BJ (cell line): ENCODE measurements around the gene KCNJ6. TPM values are rescaled to one million over a fixed set of nuclear protein-coding genes. Genes with fewer than 3 reads are reported as not detected.

ENCODE experiments used
- CTCF ChIA-PET: fragments of 350-600 bp; formaldehyde crosslinking; extraction: SDS; loops from one replicate; lab custom pipeline; 2021; ENCODE audit warnings: antibody characterized with exemption, inconsistent platforms; lab: Yijun Ruan, JAX
- POLR2A ChIA-PET: fragments of 300-600 bp; sonication (Branson Sonifier 250); formaldehyde crosslinking; extraction: SDS; loops from one replicate; lab custom pipeline; 2021; ENCODE audit warnings: antibody characterized with exemption; lab: Charles Lee
- DNase-seq: peaks from one replicate; pipeline ENCODE4 v3.0.0-alpha.2; 2011; ENCODE audit warnings: low read depth
- H3K27me3 ChIP-seq: 2 replicates; pipeline ENCODE4 v1.6.0; 2011; ENCODE audit warnings: low read length; ENCODE audit not compliant: control insufficient read depth, insufficient read depth
- H3K36me3 ChIP-seq: 2 replicates; pipeline ENCODE4 v1.5.1; 2011; ENCODE audit warnings: low read length; ENCODE audit not compliant: control insufficient read depth, insufficient read depth
- H3K4me3 ChIP-seq: 2 replicates; pipeline ENCODE4 v1.5.1; 2011; ENCODE audit warnings: low read depth, mild to moderate bottlenecking, control low read depth, low read length
- polyA plus RNA-seq: library from polyadenylated mRNA; depleted of rRNA; stranded (reverse); fragments of >200 nt; gene quantifications from 2 replicates; pipeline ENCODE4 v1.2.3, GENCODE V29; 2011
- TF ChIP-seq, protein P1 (sequence below): IDR thresholded peaks from 2 replicates; pipeline ENCODE4 v1.5.1; 2011; ENCODE audit warnings: low read depth, mild to moderate bottlenecking, control low read depth, inconsistent platforms, low read length, moderate library complexity; ENCODE audit not compliant: insufficient read depth

The KCNJ6 gene
- polyA plus RNA-seq, 1 experiment: 0.01 TPM

- H3K27me3 ChIP-seq: peaks cover 6% of the 10 kb centered on the region
- no peaks in the 10 kb centered on the region for H3K36me3 ChIP-seq
- H3K4me3 ChIP-seq: no peak overlapping the region
- ChIA-PET POLR2A (no interaction called here), CTCF (no interaction called here)
- TF ChIP-seq, protein P1, sequence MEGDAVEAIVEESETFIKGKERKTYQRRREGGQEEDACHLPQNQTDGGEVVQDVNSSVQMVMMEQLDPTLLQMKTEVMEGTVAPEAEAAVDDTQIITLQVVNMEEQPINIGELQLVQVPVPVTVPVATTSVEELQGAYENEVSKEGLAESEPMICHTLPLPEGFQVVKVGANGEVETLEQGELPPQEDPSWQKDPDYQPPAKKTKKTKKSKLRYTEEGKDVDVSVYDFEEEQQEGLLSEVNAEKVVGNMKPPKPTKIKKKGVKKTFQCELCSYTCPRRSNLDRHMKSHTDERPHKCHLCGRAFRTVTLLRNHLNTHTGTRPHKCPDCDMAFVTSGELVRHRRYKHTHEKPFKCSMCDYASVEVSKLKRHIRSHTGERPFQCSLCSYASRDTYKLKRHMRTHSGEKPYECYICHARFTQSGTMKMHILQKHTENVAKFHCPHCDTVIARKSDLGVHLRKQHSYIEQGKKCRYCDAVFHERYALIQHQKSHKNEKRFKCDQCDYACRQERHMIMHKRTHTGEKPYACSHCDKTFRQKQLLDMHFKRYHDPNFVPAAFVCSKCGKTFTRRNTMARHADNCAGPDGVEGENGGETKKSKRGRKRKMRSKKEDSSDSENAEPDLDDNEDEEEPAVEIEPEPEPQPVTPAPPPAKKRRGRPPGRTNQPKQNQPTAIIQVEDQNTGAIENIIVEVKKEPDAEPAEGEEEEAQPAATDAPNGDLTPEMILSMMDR: no peak
- DNase-seq: no peak
Observed at GRCh38 chr21:37626320-37626719, 289.9 kb downstream of the KCNJ6 start.

- CTCF ChIA-PET: no interaction called here
- Histone ChIP-seq H3K27me3 (peaks cover 6% of the 10 kb centered on the region), H3K4me3 (no peak overlapping the region), H3K36me3 (no peaks in the 10 kb centered on the region)
- DNase-seq: no peak
- POLR2A ChIA-PET: no interaction called here
- TF ChIP-seq, protein P1: no peak
Observed at GRCh38 chr21:37623689-37624088, 292.6 kb downstream of the KCNJ6 start.

DNA sequence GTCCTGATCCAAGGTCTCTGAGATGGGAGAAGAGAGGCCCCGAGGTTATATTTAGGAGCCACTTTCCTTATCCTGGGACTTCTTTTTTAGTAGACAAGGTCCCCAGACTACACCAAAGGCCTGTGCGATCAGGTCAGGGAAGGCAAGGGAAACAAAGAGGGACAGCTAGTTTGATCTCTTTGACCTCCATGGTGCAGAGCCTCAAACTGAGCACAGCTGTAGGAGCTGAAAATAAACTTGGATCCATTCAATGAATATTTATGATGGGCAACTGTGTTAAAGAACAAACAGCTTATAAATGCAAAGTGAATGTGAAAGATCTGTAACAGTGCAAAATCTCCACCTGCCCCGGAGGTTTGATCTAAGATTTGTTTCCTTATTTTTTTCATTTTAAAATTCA, 293.1 kb downstream of the KCNJ6 start:
- Histone ChIP-seq H3K4me3 (no peak overlapping the region), H3K36me3 (no peaks in the 10 kb centered on the region), H3K27me3 (peaks cover 6% of the 10 kb centered on the region)
- ChIA-PET CTCF (no interaction called here), POLR2A (no interaction called here)
- no peak for DNase-seq
- TF ChIP-seq, protein P1: no peak

DNA sequence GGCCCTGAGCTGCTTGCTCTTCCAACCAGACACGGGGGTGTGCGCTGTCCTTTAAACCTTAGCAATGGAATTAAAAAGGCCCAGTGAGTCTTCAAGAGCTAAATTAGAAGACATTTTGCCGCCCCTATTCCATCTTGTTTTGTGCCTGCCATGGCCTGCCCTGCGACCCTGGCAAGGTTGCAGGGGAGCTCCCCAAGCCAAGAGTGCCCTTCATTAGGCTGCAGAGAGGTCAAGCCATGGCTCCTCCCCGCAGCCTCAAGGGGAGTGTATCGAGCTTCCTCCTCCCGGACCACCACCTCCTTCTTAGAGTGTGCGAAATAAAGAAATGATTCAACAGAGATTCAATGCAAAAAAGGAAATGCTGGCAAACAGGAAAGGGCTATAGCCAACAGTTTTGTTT, 293.5 kb downstream of the KCNJ6 start:
- Histone ChIP-seq H3K36me3 (no peaks in the 10 kb centered on the region), H3K4me3 (no peak overlapping the region), H3K27me3 (peaks cover 8% of the 10 kb centered on the region)
- TF ChIP-seq, protein P1: no peak
- DNase-seq: no peak
- POLR2A ChIA-PET: no interaction called here
- CTCF ChIA-PET: no interaction called here

DNA sequence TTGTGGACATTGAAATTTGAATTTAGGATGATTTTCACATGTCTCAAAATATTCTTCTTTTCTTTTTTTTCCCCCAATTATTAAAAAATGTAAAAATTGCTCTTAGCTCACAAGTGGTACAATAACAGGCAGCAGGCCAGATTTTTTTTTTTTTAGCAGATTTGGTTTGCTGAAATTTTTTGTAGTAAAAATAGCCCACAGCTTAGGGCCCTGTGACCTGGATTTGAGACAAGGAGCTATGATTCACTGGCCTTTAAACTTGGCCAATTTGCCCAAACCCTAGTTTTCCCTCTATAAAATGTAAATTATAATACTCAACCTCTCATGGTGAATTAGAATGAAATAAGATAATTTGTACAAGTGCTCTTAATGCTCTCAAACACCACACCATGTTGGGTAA, 295.9 kb downstream of the KCNJ6 start:
- no peaks in the 10 kb centered on the region for H3K36me3 ChIP-seq
- TF ChIP-seq, protein P1: no peak
- ChIA-PET POLR2A (no interaction called here), CTCF (no interaction called here)
- peak; percentile 4 for DNase-seq
- peaks cover 2% of the 10 kb centered on the region for H3K27me3 ChIP-seq
- no peak overlapping the region for H3K4me3 ChIP-seq
